GM18909 (cell line): Measurements from ENCODE around the gene ETNK1.
A peak's percentile ranks its signal among the peaks of the same experiment; 100 is the strongest.
"Not testable (repeated sequence)": the region's sequence is repeated elsewhere in the genome, so short reads cannot be mapped to it uniquely, and the experiment has no call there.

Source experiments
- ATAC-seq: cut with Tn5 transposase; IDR thresholded peaks from one replicate; pipeline ENCODE4 v1.9.1; 2021; ENCODE audit warnings: mild to moderate bottlenecking; ENCODE audit not compliant: unreplicated experiment, poor library complexity

Gene ETNK1

GRCh38 chr12:22684140-22685118, 59.5 kb downstream of the ETNK1 start:
- no peak for ATAC-seq

GRCh38 chr12:22686193-22686592, 61.2 kb downstream of the ETNK1 start:
- ATAC-seq, result no peak

- ATAC-seq, result peak; percentile 84
These were observed 62.5 kb downstream of the ETNK1 start for GRCh38 chr12:22687361-22688076.

- no peak for ATAC-seq
These were observed 64.9 kb downstream of the ETNK1 start for GRCh38 chr12:22689876-22690275.

- ATAC-seq, result no peak
These were observed 66.3 kb downstream of the ETNK1 start for GRCh38 chr12:22691319-22691718.

- ATAC-seq, result not testable (repeated sequence)
These were observed 67.5 kb downstream of the ETNK1 start for GRCh38 chr12:22692467-22692866.

- ATAC-seq, result no peak
These were observed 68.1 kb downstream of the ETNK1 start for GRCh38 chr12:22692964-22693555.

- ATAC-seq, result no peak
These were observed 73.6 kb downstream of the ETNK1 start for GRCh38 chr12:22698576-22698975.

- ATAC-seq, result not testable (repeated sequence)
These were observed 74.7 kb downstream of the ETNK1 start for GRCh38 chr12:22699705-22700104.

- no peak for ATAC-seq
These were observed 75.1 kb downstream of the ETNK1 start for GRCh38 chr12:22700106-22700505.

GRCh38 chr12:22701216-22701809, 76.3 kb downstream of the ETNK1 start:
- ATAC-seq, result not testable (repeated sequence)

- ATAC-seq, result no peak
These were observed 77.7 kb downstream of the ETNK1 start for GRCh38 chr12:22702690-22703089.

GRCh38 chr12:22709292-22709691, 84.3 kb downstream of the ETNK1 start:
- no peak for ATAC-seq

- ATAC-seq, result no peak
These were observed 87.1 kb downstream of the ETNK1 start for GRCh38 chr12:22712083-22712482.

- ATAC-seq, result no peak
These were observed 90.3 kb downstream of the ETNK1 start for GRCh38 chr12:22715254-22715653.

- ATAC-seq, result no peak
These were observed 94.8 kb downstream of the ETNK1 start for GRCh38 chr12:22719745-22720144.

GRCh38 chr12:22722081-22722480, 97.1 kb downstream of the ETNK1 start:
- no peak for ATAC-seq

- ATAC-seq, result no peak
These were observed 97.8 kb downstream of the ETNK1 start for GRCh38 chr12:22722779-22723178.

- no peak for ATAC-seq
These were observed 104.0 kb downstream of the ETNK1 start for GRCh38 chr12:22728987-22729386.

GRCh38 chr12:22729431-22729956, 104.5 kb downstream of the ETNK1 start:
- no peak for ATAC-seq
